Uterus (tissue), 4 donors: Measurements from ENCODE around the gene MDH1. TPM values are rescaled to one million over a fixed set of nuclear protein-coding genes. Genes with fewer than 3 reads are reported as not detected.

ENCODE experiments used
- DNase-seq, 2 donors: peaks; one replicate each; pipeline ENCODE4 v3.0.0-alpha.2; 2019 to 2020
- H3K27ac ChIP-seq, 2 donors: fragments of 200-600 bp; sonication (generic); 1 replicate in 1 of 2; 2 replicates in 1 of 2; pipeline ENCODE4 v1.5.1; 2016 to 2018
- H3K27me3 ChIP-seq, 2 donors: fragments of 200-600 bp; sonication (generic); one replicate each; pipeline ENCODE4 v1.5.1; 2018 to 2019; ENCODE audit warnings: control low read depth in 1 of 2
- H3K36me3 ChIP-seq, 2 donors: fragments of 200-600 bp; sonication (generic); one replicate each; pipeline ENCODE4 v1.5.1; 2019; ENCODE audit warnings: control low read depth in 1 of 2
- H3K4me1 ChIP-seq, 2 donors: fragments of 200-600 bp; sonication (generic); one replicate each; pipeline ENCODE4 v1.5.1; 2018 to 2019; ENCODE audit warnings: control low read depth in 1 of 2
- H3K4me3 ChIP-seq, 2 donors: fragments of 200-600 bp; sonication (generic); 1 replicate in 1 of 2; 2 replicates in 1 of 2; pipeline ENCODE4 v1.5.1; 2018 to 2019; ENCODE audit warnings: mild to moderate bottlenecking in 1 of 2
- H3K9me3 ChIP-seq, 2 donors: fragments of 200-600 bp; sonication (generic); one replicate each; pipeline ENCODE4 v1.5.1; 2019; ENCODE audit warnings: control low read depth in 1 of 2
- POLR2A ChIP-seq, 2 donors: fragments of 450-650 bp; IDR thresholded peaks; one replicate each; pipeline ENCODE4 v1.6.1; 2016; ENCODE audit warnings: antibody characterized with exemption in 2 of 2, mild to moderate bottlenecking in 1 of 2, moderate library complexity in 1 of 2
- intact Hi-C: fragments of 100-400 bp; cut with DNase I; formaldehyde crosslinking; loops from one replicate; pipeline ENCODE4 v1.15.1; 2023; ENCODE audit warnings: low total_unique reads
- total RNA-seq, 4 donors: library from RNA; depleted of rRNA in 3 of 4; stranded (reverse); fragments of >200 nt in 3 of 4; gene quantifications; one replicate each; pipeline versions ENCODE4 v1.1.0 to v1.2.4, GENCODE V29; 2014 to 2023
- TF ChIP-seq, protein P1 (sequence below), 4 experiments: fragments of 200-600 bp in 2 of 4; fragments of 450-650 bp in 2 of 4; sonication (generic) in 2 of 4; IDR thresholded peaks; one replicate each; pipeline ENCODE4 v1.5.1; 2016 to 2019; ENCODE audit warnings: antibody characterized with exemption in 4 of 4, mild to moderate bottlenecking in 2 of 4, moderate library complexity in 1 of 4
- donor health status: DM: yes; HTN: yes; CAD: no.

MDH1 gene
- total RNA-seq, 4 donors from 2014 or later: 80.1 to 132 (median 101) TPM

DNA sequence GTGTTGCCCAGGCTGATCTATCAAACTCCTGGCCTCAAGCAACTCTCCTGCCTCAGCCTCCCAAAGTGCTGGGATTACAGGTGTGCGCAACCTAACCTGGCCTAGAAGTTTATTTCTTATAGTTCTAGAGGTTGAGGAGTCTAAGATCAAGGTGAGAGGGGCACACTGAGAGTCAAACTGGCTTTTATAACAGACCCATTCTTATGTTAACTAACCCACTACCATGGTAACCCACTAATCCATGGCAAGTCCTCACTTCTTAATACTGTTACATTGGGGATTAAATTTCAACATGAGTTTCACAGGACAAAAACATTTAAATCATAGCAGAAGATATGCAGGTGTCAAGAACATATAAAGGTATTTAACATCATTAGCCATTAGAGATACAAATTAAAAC is 50.6 kb downstream of the MDH1 start:
- Histone ChIP-seq H3K4me3 (no peak overlapping the region), H3K9me3 (no peaks in the 10 kb centered on the region), H3K27me3 (no peaks in the 10 kb centered on the region), H3K36me3 (no peaks in the 10 kb centered on the region), H3K4me1 (no peaks in the 10 kb centered on the region), H3K27ac (no peak overlapping the region)
- TF ChIP-seq, protein P1, sequence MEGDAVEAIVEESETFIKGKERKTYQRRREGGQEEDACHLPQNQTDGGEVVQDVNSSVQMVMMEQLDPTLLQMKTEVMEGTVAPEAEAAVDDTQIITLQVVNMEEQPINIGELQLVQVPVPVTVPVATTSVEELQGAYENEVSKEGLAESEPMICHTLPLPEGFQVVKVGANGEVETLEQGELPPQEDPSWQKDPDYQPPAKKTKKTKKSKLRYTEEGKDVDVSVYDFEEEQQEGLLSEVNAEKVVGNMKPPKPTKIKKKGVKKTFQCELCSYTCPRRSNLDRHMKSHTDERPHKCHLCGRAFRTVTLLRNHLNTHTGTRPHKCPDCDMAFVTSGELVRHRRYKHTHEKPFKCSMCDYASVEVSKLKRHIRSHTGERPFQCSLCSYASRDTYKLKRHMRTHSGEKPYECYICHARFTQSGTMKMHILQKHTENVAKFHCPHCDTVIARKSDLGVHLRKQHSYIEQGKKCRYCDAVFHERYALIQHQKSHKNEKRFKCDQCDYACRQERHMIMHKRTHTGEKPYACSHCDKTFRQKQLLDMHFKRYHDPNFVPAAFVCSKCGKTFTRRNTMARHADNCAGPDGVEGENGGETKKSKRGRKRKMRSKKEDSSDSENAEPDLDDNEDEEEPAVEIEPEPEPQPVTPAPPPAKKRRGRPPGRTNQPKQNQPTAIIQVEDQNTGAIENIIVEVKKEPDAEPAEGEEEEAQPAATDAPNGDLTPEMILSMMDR (IDR thresholded peaks at IDR 0.05): no peak
- TF ChIP-seq POLR2A (IDR thresholded peaks at IDR 0.05): no peak
- no peak for DNase-seq
- intact Hi-C loops: no loop called here

DNA sequence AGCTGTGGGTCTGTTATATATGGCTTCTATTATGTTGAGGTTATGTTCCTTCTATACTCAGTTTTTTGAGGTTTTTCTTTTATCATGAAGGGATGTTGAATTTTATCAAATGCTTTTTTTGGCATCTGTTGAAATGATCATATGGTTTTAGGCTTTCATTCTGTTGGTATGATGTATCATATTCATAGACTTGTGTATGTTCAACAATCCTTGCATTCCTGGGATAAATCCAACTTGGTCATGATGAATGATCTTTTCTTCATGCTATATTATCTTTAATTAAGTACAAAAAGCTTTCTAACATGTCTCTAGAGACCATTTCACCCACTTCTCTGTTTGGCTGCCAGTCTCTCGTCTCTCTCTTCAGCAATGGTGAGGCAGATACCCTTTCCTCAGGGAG is 54.2 kb downstream of the MDH1 start:
- TF ChIP-seq POLR2A (IDR thresholded peaks at IDR 0.05): no peak
- TF ChIP-seq, protein P1 (IDR thresholded peaks at IDR 0.05): no peak
- DNase-seq: no peak
- intact Hi-C loops: no loop called here

DNA sequence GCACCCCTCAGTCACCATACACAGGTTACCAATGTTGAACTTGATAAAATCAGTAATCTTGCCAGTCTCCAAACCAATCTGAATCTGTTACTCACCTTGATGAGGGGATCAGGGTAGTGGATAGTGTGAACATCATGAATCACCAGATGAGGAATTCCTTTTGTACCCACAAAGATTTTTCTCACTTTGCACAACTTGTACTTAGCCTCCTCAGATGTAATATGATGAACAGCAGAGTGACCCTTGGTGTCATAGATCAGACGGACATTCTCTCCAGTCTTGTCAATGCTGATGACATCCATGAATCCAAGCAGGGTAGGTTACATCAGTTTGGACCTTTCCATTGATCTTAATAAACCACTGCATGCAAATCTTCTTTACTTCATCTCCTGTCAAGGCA is 54.7 kb downstream of the MDH1 start:
- Histone ChIP-seq H3K4me1 (no peaks in the 10 kb centered on the region), H3K4me3 (no peak overlapping the region), H3K9me3 (no peaks in the 10 kb centered on the region), H3K27ac (no peak overlapping the region), H3K36me3 (no peaks in the 10 kb centered on the region), H3K27me3 (no peaks in the 10 kb centered on the region)
- no peak for DNase-seq
- intact Hi-C loops: no loop called here
- TF ChIP-seq, protein P1 (IDR thresholded peaks at IDR 0.05): no peak
- TF ChIP-seq POLR2A (IDR thresholded peaks at IDR 0.05): no peak

More for the DNA sequence above, 54.2 kb downstream of the MDH1 start:
- no peak overlapping the region for H3K27ac ChIP-seq
- H3K4me1 ChIP-seq: no peaks in the 10 kb centered on the region
- H3K9me3 ChIP-seq: no peaks in the 10 kb centered on the region
- H3K4me3 ChIP-seq: no peak overlapping the region
- no peaks in the 10 kb centered on the region for H3K36me3 ChIP-seq
- H3K27me3 ChIP-seq: no peaks in the 10 kb centered on the region

DNA sequence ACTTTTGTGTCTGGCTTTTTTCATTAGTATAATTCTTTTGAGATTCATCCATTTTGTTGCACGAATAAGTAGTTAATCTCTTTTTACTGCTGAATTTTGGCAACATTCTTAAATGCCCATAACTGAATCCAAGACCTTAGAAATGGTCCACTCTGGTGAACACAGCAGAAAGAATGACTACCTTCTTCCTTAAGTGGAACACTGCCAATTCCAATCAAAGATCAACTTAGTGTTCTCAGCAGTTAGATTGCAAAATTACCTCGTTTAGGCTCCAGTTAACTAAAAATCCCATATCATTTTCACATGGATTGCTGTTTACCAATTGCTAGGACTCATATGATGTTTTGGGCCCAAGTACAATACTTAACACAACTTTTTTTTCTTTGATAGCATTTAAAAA is 59.9 kb downstream of the MDH1 start:
- DNase-seq: no peak
- TF ChIP-seq, protein P1 (IDR thresholded peaks at IDR 0.05): no peak
- TF ChIP-seq POLR2A (IDR thresholded peaks at IDR 0.05): no peak
- intact Hi-C loops: no loop called here
- Histone ChIP-seq H3K36me3 (no peaks in the 10 kb centered on the region), H3K4me3 (no peak overlapping the region), H3K27me3 (no peaks in the 10 kb centered on the region), H3K9me3 (no peaks in the 10 kb centered on the region), H3K4me1 (no peaks in the 10 kb centered on the region), H3K27ac (no peak overlapping the region)

DNA sequence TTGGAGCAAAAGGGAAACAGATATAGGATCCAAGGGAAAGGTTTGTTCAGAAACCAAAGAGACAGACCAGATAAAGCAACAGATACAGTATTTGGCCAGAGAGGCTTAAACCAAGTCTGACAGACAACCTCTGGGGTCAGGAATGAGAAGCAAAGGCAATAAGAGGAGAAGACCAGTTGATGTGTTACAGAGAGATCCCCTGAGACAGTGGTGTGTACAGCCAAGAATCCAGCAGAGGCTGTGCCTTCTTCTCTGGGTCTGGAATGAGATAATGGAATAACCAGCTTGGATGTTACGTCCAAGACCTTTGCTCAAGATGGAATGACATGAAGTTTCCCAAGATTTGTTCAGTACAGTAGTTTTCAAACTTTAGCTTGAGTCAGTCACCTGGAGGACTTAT is 61.1 kb downstream of the MDH1 start:
- no peak for TF ChIP-seq POLR2A (IDR thresholded peaks at IDR 0.05)
- TF ChIP-seq, protein P1 (IDR thresholded peaks at IDR 0.05): no peak
- no peak overlapping the region for H3K27ac ChIP-seq
- no peaks in the 10 kb centered on the region for H3K9me3 ChIP-seq
- DNase-seq: no peak
- intact Hi-C loops: no loop called here
- H3K4me3 ChIP-seq: no peak overlapping the region
- H3K4me1 ChIP-seq: no peaks in the 10 kb centered on the region
- H3K27me3 ChIP-seq: no peaks in the 10 kb centered on the region
- no peaks in the 10 kb centered on the region for H3K36me3 ChIP-seq
